Fibroblast of pulmonary artery (primary cell): ENCODE measurements around the gene MYH15.
A peak's percentile ranks its signal among the peaks of the same experiment; 100 is the strongest.

ENCODE experiments used
- DNase-seq: peaks from one replicate; pipeline ENCODE4 v3.0.0-alpha.2; 2010; ENCODE audit warnings: low read depth
- H3K4me3 ChIP-seq: replicated peaks from 2 replicates; pipeline ENCODE4 v1.5.1; 2011; ENCODE audit warnings: low read depth, mild to moderate bottlenecking, control low read depth, low read length, moderate library complexity
- TF ChIP-seq, protein P1 (sequence below): IDR thresholded peaks from 2 replicates; pipeline ENCODE4 v1.5.1; 2011; ENCODE audit warnings: mild to moderate bottlenecking, control low read depth, low read length, inconsistent platforms; ENCODE audit errors: missing control alignments

MYH15 gene

DNA sequence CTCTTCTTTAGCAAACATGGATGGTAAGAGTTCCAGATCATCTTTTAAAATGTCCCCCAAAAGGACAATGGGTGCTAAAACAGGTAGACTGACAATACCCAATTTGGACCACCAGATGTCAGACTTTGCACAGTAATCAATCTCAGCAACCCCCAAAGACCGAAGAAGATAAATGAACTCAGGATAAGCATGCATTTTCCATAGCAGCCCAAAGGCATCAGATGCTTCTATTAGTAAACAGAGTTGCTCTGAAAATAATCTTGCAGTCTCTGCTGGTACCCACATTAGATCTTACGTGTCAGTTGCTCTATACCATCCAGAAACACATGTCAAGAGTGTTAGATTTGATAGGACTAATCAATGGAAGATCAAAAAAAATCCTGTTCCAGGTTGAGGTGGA is 20.6 kb downstream of the MYH15 start:
- TF ChIP-seq, protein P1, sequence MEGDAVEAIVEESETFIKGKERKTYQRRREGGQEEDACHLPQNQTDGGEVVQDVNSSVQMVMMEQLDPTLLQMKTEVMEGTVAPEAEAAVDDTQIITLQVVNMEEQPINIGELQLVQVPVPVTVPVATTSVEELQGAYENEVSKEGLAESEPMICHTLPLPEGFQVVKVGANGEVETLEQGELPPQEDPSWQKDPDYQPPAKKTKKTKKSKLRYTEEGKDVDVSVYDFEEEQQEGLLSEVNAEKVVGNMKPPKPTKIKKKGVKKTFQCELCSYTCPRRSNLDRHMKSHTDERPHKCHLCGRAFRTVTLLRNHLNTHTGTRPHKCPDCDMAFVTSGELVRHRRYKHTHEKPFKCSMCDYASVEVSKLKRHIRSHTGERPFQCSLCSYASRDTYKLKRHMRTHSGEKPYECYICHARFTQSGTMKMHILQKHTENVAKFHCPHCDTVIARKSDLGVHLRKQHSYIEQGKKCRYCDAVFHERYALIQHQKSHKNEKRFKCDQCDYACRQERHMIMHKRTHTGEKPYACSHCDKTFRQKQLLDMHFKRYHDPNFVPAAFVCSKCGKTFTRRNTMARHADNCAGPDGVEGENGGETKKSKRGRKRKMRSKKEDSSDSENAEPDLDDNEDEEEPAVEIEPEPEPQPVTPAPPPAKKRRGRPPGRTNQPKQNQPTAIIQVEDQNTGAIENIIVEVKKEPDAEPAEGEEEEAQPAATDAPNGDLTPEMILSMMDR, result peak; percentile 75
- no peak overlapping the region for H3K4me3 ChIP-seq
- DNase-seq, result peak; percentile 79

DNA sequence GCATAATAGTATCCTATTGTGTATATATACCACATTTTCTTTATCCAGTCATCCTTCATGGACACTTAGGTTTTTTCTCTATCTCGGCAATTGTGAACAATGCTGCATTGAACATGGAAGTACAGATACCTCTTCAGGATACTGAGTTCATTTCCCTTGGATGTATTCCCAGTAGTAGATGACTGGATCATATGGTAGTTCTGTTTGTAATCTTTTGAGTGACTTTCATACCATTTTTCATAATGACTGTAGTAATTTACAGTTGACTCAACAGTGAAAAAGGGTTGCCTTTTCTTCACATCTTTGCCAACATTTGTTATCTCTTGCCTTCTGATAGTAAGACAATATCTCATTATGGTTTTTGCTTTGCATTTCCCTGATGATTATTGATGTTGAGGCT is 21.8 kb downstream of the MYH15 start:
- TF ChIP-seq, protein P1, result no peak
- DNase-seq, result peak; percentile 87
- no peak overlapping the region for H3K4me3 ChIP-seq

DNA sequence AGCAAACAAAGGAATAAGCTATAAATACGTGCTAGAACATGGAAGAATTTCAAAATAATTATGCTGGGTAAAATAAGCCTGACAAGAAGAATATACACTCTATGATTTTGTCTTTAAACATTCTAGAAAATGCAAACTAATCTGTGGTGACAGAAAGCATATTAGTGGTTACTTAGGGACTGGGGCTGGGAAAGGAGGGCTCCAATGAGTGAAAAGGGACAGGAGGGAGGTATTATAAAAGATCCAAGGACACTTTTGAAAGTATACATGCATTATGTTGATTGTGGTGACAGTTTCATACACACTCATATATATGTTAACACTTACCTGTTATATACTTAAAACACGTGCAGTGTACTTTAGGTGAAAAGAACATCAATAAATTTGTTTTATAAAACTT is 23.0 kb downstream of the MYH15 start:
- DNase-seq, result no peak
- no peak overlapping the region for H3K4me3 ChIP-seq
- TF ChIP-seq, protein P1, result no peak

DNA sequence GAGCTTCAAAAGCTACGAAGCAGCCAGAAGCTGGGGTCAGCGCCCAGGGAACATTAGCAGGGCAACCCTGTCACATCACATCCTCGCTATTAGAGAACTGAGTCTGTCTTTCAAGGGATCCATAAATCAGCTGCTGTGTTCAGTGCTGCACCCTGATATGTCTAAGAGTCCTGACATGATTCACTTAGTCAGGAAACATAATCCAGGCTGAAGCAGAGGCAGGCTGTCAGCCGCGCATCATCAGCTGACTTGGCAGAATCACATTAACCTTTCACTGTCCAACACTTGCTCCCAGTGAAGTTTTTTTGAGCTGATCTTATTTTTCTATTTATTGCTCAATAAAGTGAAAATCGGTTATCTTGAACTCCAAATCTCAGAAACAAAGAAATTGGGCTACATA is 23.5 kb downstream of the MYH15 start:
- no peak overlapping the region for H3K4me3 ChIP-seq
- peak; percentile 68 for DNase-seq
- TF ChIP-seq, protein P1, result no peak

DNA sequence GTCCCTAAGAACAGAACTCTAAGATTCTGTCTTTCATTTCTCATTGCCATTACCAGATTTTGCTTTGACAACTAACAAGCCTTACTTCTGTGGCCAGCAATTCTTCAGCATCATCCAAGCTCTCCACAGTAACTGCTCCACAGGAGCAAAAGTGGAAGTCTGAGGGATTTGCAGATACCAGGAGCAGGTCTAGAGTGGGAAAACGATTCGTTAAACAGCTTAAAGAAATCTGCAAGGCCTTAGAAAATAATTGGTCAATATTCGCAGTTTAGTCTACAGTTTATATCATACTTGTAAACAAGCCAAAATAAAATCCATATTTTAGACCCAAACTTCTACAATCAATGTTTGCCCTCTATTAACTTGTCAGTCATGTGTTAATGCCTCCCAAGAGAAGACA is 24.1 kb downstream of the MYH15 start:
- TF ChIP-seq, protein P1, result no peak
- no peak overlapping the region for H3K4me3 ChIP-seq
- DNase-seq, result no peak

DNA sequence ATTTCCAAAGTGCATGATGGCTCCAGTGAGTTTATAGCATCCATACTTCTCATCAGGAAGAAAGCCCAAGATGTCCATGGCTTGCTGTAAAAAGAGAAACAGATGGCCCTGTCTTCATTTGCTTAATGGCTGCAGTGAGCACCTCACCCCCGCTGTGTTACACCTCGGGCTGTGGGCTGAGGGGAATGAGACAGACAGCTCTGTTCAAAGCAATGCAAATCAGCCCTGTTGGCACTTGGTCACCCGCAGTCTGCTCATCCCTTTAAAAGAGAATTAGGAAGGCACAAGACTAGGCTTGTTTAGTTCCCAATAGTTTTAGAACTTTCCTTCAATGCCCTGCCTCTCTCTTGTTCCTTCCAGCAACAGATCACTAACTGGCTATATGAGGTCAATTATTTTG is 25.2 kb downstream of the MYH15 start:
- H3K4me3 ChIP-seq, result no peak overlapping the region
- TF ChIP-seq, protein P1, result no peak
- DNase-seq, result no peak

DNA sequence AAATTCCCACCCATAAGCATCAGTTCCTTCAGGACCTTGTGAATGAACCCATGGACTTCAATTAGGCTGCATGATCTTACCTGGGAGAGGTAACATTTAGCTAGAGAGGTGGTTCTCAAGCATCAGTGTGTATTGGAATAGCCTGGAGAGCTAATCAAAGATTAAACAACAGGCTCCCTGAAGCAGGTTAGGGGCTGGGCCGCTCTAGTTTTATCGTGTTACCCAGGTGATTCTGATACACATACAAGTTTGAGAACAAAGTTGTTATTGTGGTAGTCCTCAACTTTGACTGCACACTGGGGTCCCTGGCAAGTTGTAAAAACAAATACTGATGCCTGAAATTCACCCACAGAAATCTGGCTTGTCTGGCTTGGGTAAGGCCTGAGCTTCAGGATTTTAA is 31.2 kb downstream of the MYH15 start:
- no peak for DNase-seq
- TF ChIP-seq, protein P1, result no peak
- H3K4me3 ChIP-seq, result no peak overlapping the region
